Measurements from ENCODE around the gene DAB1. TPM values are rescaled to one million over a fixed set of nuclear protein-coding genes. Genes with fewer than 3 reads are reported as not detected.

The DAB1 gene
- total and polyA plus RNA-seq, 10 of the 15 experiments (the other 5 are each of a cell fraction or from before 2014, with no cell fraction given), result 0.02 to 0.10 (median 0.03) TPM; not detected in 5

GRCh38 chr1:57282411-57282810, 141.4 kb downstream of the DAB1 start (continued):
- no peak for TF ChIP-seq CBX3 (IDR thresholded peaks at IDR 0.05; ENCODE audit: borderline replicate concordance, low read depth)
- no peak for TF ChIP-seq YBX1 (IDR thresholded peaks at IDR 0.05)
- no peak for TF ChIP-seq CREM (IDR thresholded peaks at IDR 0.05; ENCODE audit: low read depth)
- TF ChIP-seq IRF3 (IDR thresholded peaks at IDR 0.05), result no peak
- no peak for TF ChIP-seq SMARCA5 (IDR thresholded peaks at IDR 0.05)
- no peak for TF ChIP-seq POU2F2 (IDR thresholded peaks at IDR 0.05; ENCODE audit: borderline replicate concordance, low read depth, low read length)

DNA sequence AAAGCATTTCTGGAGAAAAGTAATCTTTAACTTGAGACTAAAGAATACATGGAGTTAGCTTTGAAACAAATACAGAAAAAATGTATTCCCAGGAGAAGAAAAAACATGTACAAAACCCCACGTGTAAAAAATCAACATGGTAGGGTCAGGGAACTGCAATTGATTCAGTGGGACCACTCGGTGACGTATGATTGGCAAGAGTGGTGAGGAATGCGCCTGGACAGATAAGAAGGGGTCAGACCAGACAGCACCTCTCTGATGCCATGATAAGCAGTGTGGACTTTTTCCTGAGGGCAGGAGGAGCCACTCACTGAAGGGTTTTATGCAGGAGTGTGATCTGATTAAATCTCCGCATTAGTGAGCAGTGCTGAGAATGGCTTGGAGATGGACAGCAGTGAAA, 142.5 kb downstream of the DAB1 start:
- DNase-seq (ENCODE audit: low read depth, low spot score), result no peak
- FAIRE-seq, result no peak
- H3K9me3 ChIP-seq (replicated peaks; ENCODE audit: control insufficient read depth, insufficient read depth, low read length), result no peaks in the 10 kb centered on the region
- intact Hi-C loops (cut with micrococcal nuclease; ENCODE audit: unreplicated experiment) (no loop called here), in situ Hi-C loops (cut with MboI) (no loop called here)
- SMC1A ChIA-PET (ENCODE audit: uncharacterized antibody, unreplicated experiment), result no interaction called here
- H3K27me3 ChIP-seq (replicated peaks in 1 of 2; ENCODE audit: control insufficient read depth in 2 of 2, insufficient read depth in 2 of 2, low read length in 1 of 2), result no peaks in the 10 kb centered on the region; a peak in 1 of 4 replicates
- RAD21 ChIA-PET (ENCODE audit: unreplicated experiment), result no interaction called here
- TF ChIP-seq, protein P1, sequence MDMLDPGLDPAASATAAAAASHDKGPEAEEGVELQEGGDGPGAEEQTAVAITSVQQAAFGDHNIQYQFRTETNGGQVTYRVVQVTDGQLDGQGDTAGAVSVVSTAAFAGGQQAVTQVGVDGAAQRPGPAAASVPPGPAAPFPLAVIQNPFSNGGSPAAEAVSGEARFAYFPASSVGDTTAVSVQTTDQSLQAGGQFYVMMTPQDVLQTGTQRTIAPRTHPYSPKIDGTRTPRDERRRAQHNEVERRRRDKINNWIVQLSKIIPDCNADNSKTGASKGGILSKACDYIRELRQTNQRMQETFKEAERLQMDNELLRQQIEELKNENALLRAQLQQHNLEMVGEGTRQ (IDR thresholded peaks at IDR 0.05; ENCODE audit: borderline replicate concordance, low read depth, low read length), result no peak
- no peak for TF ChIP-seq ZNF687 (IDR thresholded peaks at IDR 0.05)
- H3K4me2 ChIP-seq (ENCODE audit: control insufficient read depth, insufficient read depth), result no peak overlapping the region
- H3K36me3 ChIP-seq (ENCODE audit: control insufficient read depth in 2 of 2, insufficient read depth in 2 of 2, low read length in 1 of 2), result no peaks in the 10 kb centered on the region
- POLR2A ChIA-PET, result no interaction called here
- no peak overlapping the region for H3K27ac ChIP-seq (ENCODE audit: control insufficient read depth, insufficient read depth)
- H3K4me3 ChIP-seq, result no peak overlapping the region
- WGBS (ENCODE audit: insufficient coverage, insufficient replicate concordance, low lambda C conversion rate, missing lambda C conversion rate), result 28% methylated on average over 5 of the region's 5 CpGs
- H2AFZ ChIP-seq (ENCODE audit: control insufficient read depth, low read depth, low read length), result no peak overlapping the region
- H4K20me1 ChIP-seq (ENCODE audit: control insufficient read depth, insufficient read depth), result no peaks in the 10 kb centered on the region
- no TSS peak for BruUV-seq (replicated peaks)
- CTCF ChIA-PET, result no interaction called here
- no peaks in the 10 kb centered on the region for H3K4me1 ChIP-seq (ENCODE audit: control insufficient read depth, insufficient read depth, low read length)
- no peak overlapping the region for H3K9ac ChIP-seq (ENCODE audit: control insufficient read depth, insufficient read depth, low read length)
- ATAC-seq, result no peak
- H3K79me2 ChIP-seq (ENCODE audit: control insufficient read depth, insufficient read depth, low read length), result no peaks in the 10 kb centered on the region
